Upper lobe of left lung (tissue), 4 donors: ENCODE measurements around the gene PPP1R12B.

Experiments used
- CTCF ChIP-seq, 6 experiments: fragments of 450-650 bp in 4 of 6; fragments of 200-600 bp in 2 of 6; sonication (generic) in 2 of 6; IDR thresholded peaks; one replicate each; pipeline ENCODE4 v1.5.1; 2016 to 2019; ENCODE audit warnings: antibody characterized with exemption in 6 of 6
- EP300 ChIP-seq, 4 donors: sonication (generic); formaldehyde crosslinking; IDR thresholded peaks; one replicate each; pipeline ENCODE4 v1.5.1; 2017; ENCODE audit warnings: antibody characterized with exemption in 4 of 4, control low read depth in 2 of 4
- POLR2AphosphoS5 ChIP-seq, 2 donors: sonication (generic); formaldehyde crosslinking; IDR thresholded peaks; one replicate each; pipeline ENCODE4 v1.5.1; 2017; ENCODE audit warnings: antibody characterized with exemption in 2 of 2

- TF ChIP-seq CTCF (IDR thresholded peaks at IDR 0.05) = no peak
- no peak for TF ChIP-seq POLR2AphosphoS5 (IDR thresholded peaks at IDR 0.05)
- no peak for TF ChIP-seq EP300 (IDR thresholded peaks at IDR 0.05)
Measured at GRCh38 chr1:202324646-202325045, 23.9 kb upstream of the PPP1R12B start.
